Measurements from ENCODE around the gene TBC1D5. TPM values are rescaled to one million over a fixed set of nuclear protein-coding genes. Genes with fewer than 3 reads are reported as not detected.
"Not testable (repeated sequence)": the region's sequence is repeated elsewhere in the genome, so short reads cannot be mapped to it uniquely, and the experiment has no call there.

The TBC1D5 gene
- total and polyA plus RNA-seq, 2 of the 8 experiments (the other 6 are each of a cell fraction or from before 2014, with no cell fraction given), result 11.0 to 22.9 TPM

- H2AK5ac ChIP-seq (ENCODE audit: low read depth, low read length); H4K20me1 ChIP-seq (replicated peaks in 1 of 2; ENCODE audit: control insufficient read depth in 1 of 2, insufficient read depth in 2 of 2, low read length in 2 of 2); H2BK12ac ChIP-seq (ENCODE audit: low read depth, low read length); H2BK20ac ChIP-seq (ENCODE audit: low read length); DNase-seq (ENCODE audit: low read depth in 1 of 2, low spot score in 2 of 2); H3K4me2 ChIP-seq (ENCODE audit: insufficient read depth in 1 of 2, low read depth in 2 of 2, low read length in 2 of 2); CTCF ChIA-PET (ENCODE audit: partially characterized antibody); H3K4me3 ChIP-seq (ENCODE audit: extremely low read depth in 1 of 4, insufficient read depth in 2 of 4, low read depth in 3 of 4, low read length in 4 of 4); H2AFZ ChIP-seq (ENCODE audit: low read length); H3K36me3 ChIP-seq (ENCODE audit: control insufficient read depth in 2 of 4, insufficient read depth in 4 of 4, low read length in 3 of 4); H3K23me2 ChIP-seq (ENCODE audit: low read depth, low read length); H3K56ac ChIP-seq (replicated peaks; ENCODE audit: insufficient read length, low read depth, low read length); H2BK5ac ChIP-seq (ENCODE audit: low read depth, low read length); H3K18ac ChIP-seq (ENCODE audit: extremely low read depth, low read length); H3K4ac ChIP-seq (replicated peaks; ENCODE audit: insufficient read length, low read depth, low read length); H2BK120ac ChIP-seq (replicated peaks; ENCODE audit: low read depth, low read length); H2BK15ac ChIP-seq (ENCODE audit: low read length); H3K79me2 ChIP-seq (ENCODE audit: control insufficient read depth in 1 of 2, insufficient read depth in 2 of 2, low read length in 2 of 2); H3K9ac ChIP-seq (replicated peaks in 1 of 4; ENCODE audit: extremely low read depth in 1 of 4, low read depth in 3 of 4, low read length in 3 of 4); H3K27me3 ChIP-seq (replicated peaks in 1 of 4; ENCODE audit: control insufficient read depth in 3 of 4, extremely low read depth in 1 of 4, insufficient read depth in 3 of 4, low read length in 3 of 4); H3K23ac ChIP-seq (ENCODE audit: insufficient read length); H4K91ac ChIP-seq (replicated peaks; ENCODE audit: insufficient read length, low read length); FAIRE-seq; H3K4me1 ChIP-seq (replicated peaks in 1 of 4; ENCODE audit: control insufficient read depth in 3 of 4, insufficient read depth in 4 of 4, low read length in 3 of 4); H4K8ac ChIP-seq (ENCODE audit: extremely low read depth, insufficient read depth, low read length); H3K27ac ChIP-seq (ENCODE audit: low read depth, low read length); H4K5ac ChIP-seq (ENCODE audit: insufficient read length, low read depth, low read length); H3K79me1 ChIP-seq (ENCODE audit: low read depth, low read length); H3K14ac ChIP-seq (ENCODE audit: insufficient read length): not testable (repeated sequence)
- POLR2A ChIA-PET (ENCODE audit: partially characterized antibody), result interaction anchor here (0.9 kb wide), 1 partner anchor 11 kb away, joined by 3 read pairs; no protein-coding TSS in a partner anchor
- peaks cover 4 to 14% of the 10 kb centered on the region in 2 experiments; a peak in 2 of 4 replicates for H3K9me3 ChIP-seq (ENCODE audit: insufficient read depth in 2 of 2, low read depth in 1 of 2, low read length in 1 of 2)
- WGBS, 2 experiments (ENCODE audit: extremely low coverage in 1 of 2, insufficient coverage in 1 of 2, insufficient read length in 1 of 2, insufficient replicate concordance in 2 of 2, low coverage in 1 of 2, low lambda C conversion rate in 2 of 2, missing lambda C conversion rate in 1 of 2), result 85% methylated on average over 1 of the region's 1 CpG; no CpG with 5 or more reads in 1 of the 2 experiments
Measured at GRCh38 chr3:17491190-17491589, 251.2 kb downstream of the TBC1D5 start.
